HEK293 (cell line): ENCODE data around the gene MORN1.

Source experiments
- CTCF ChIA-PET: fragments of 350-600 bp; formaldehyde crosslinking; extraction: SDS; loops from one replicate; lab custom pipeline; 2021; ENCODE audit warnings: antibody characterized with exemption; lab: Yijun Ruan, JAX
- POLR2A ChIA-PET: fragments of 300-600 bp; formaldehyde crosslinking; extraction: SDS; loops from one replicate; lab custom pipeline; 2020; ENCODE audit warnings: antibody characterized with exemption, inconsistent platforms; lab: Yijun Ruan, JAX
- H3K27ac ChIP-seq: fragments of 200-500 bp; sonication (Bioruptor generic); 2 replicates; pipeline ENCODE4 v1.5.1; 2014; ENCODE audit warnings: low read depth, low read length, control low read depth, inconsistent platforms; ENCODE audit errors: extremely low read depth
- H3K36me3 ChIP-seq, 2 experiments: fragments of 200-500 bp in 1 of 2; sonication (Bioruptor generic) in 1 of 2; 1 replicate in 1 of 2; 2 replicates in 1 of 2; pipeline ENCODE4 v1.5.1; 2014 to 2017; ENCODE audit warnings: inconsistent platforms in 2 of 2, low read length in 2 of 2; ENCODE audit not compliant: control insufficient read depth in 2 of 2, insufficient read depth in 1 of 2
- H3K4me1 ChIP-seq: fragments of 200-500 bp; sonication (Bioruptor generic); 2 replicates; pipeline ENCODE4 v1.5.1; 2014; ENCODE audit warnings: mild to moderate bottlenecking, low read length, inconsistent platforms; ENCODE audit not compliant: control insufficient read depth, insufficient read depth
- H3K4me3 ChIP-seq: 2 replicates; pipeline ENCODE4 v1.5.1; 2011; ENCODE audit warnings: low read depth, mild to moderate bottlenecking, control low read depth, low read length, moderate library complexity
- H3K9me3 ChIP-seq: fragments of 200-500 bp; sonication (Bioruptor generic); 2 replicates; pipeline ENCODE4 v1.5.1; 2014; ENCODE audit warnings: low read depth, low read length, inconsistent platforms; ENCODE audit not compliant: control insufficient read depth, insufficient read depth
- GLIS2 ChIP-seq: fragments of 450-650 bp; formaldehyde crosslinking; IDR thresholded peaks from 2 replicates; pipeline ENCODE4 v1.5.1; 2016; ENCODE audit warnings: missing biosample characterization, missing genetic modification characterization
- HIC1 ChIP-seq: fragments of 450-650 bp; formaldehyde crosslinking; IDR thresholded peaks from 2 replicates; pipeline ENCODE4 v1.5.1; 2016; ENCODE audit warnings: missing biosample characterization, missing genetic modification characterization
- REST ChIP-seq: fragments of 450-650 bp; formaldehyde crosslinking; IDR thresholded peaks from 2 replicates; pipeline ENCODE4 v1.5.1; 2016; ENCODE audit warnings: missing biosample characterization, missing genetic modification characterization
- TRIM28 ChIP-seq: IDR thresholded peaks from 2 replicates; pipeline ENCODE4 v1.6.1; 2011; ENCODE audit warnings: low read length, control low read depth, borderline replicate concordance
- ZBTB1 ChIP-seq: fragments of 450-650 bp; formaldehyde crosslinking; IDR thresholded peaks from 2 replicates; pipeline ENCODE4 v1.5.1; 2016; ENCODE audit warnings: missing biosample characterization, missing genetic modification characterization
- ZBTB17 ChIP-seq: fragments of 450-650 bp; formaldehyde crosslinking; IDR thresholded peaks from 2 replicates; pipeline ENCODE4 v1.5.1; 2016; ENCODE audit warnings: missing biosample characterization, missing genetic modification characterization
- ZIC2 ChIP-seq: fragments of 450-650 bp; formaldehyde crosslinking; IDR thresholded peaks from 2 replicates; pipeline ENCODE4 v1.5.1; 2016; ENCODE audit warnings: missing biosample characterization, missing genetic modification characterization
- ZNF239 ChIP-seq: fragments of 450-650 bp; formaldehyde crosslinking; IDR thresholded peaks from 2 replicates; pipeline ENCODE4 v1.5.1; 2016; ENCODE audit warnings: missing biosample characterization, missing genetic modification characterization
- ZNF292 ChIP-seq: fragments of 450-650 bp; formaldehyde crosslinking; IDR thresholded peaks from 2 replicates; pipeline ENCODE4 v1.5.1; 2016; ENCODE audit warnings: low read depth, missing biosample characterization, missing genetic modification characterization, borderline replicate concordance
- ZNF423 ChIP-seq: fragments of 450-650 bp; formaldehyde crosslinking; IDR thresholded peaks from 2 replicates; pipeline ENCODE4 v1.5.1; 2016; ENCODE audit warnings: missing biosample characterization, missing genetic modification characterization
- ZNF514 ChIP-seq: fragments of 450-650 bp; formaldehyde crosslinking; IDR thresholded peaks from 2 replicates; pipeline ENCODE4 v1.5.1; 2016; ENCODE audit warnings: missing biosample characterization, missing genetic modification characterization
- ZNF626 ChIP-seq: fragments of 450-650 bp; sonication (Bioruptor Pico); formaldehyde crosslinking; IDR thresholded peaks from 2 replicates; pipeline ENCODE4 v1.5.1; 2018; ENCODE audit warnings: missing biosample characterization, missing genetic modification characterization, inconsistent platforms
- ZNF629 ChIP-seq: fragments of 450-650 bp; formaldehyde crosslinking; IDR thresholded peaks from 2 replicates; pipeline ENCODE4 v1.5.1; 2017; ENCODE audit warnings: missing biosample characterization, missing genetic modification characterization
- ZSCAN30 ChIP-seq: fragments of 450-650 bp; IDR thresholded peaks from 2 replicates; pipeline ENCODE4 v1.5.1; 2018; ENCODE audit warnings: missing biosample characterization, mild to moderate bottlenecking, missing genetic modification characterization, moderate library complexity

The MORN1 gene

GRCh38 chr1:2348346-2349325 is 42.7 kb downstream of the MORN1 start:
- H3K27ac ChIP-seq: no peak overlapping the region
- CTCF ChIA-PET: no interaction called here
- no peaks in the 10 kb centered on the region for H3K4me1 ChIP-seq
- no peak overlapping the region for H3K4me3 ChIP-seq
- H3K36me3 ChIP-seq: no peaks in the 10 kb centered on the region
- TF ChIP-seq ZNF292 (tag by site-specific recombination) (no peak), ZBTB1 (tag by site-specific recombination) (no peak), ZNF626 (tag by site-specific recombination) (no peak), GLIS2 (tag by site-specific recombination) (0 out of 2 replicates have a peak, but pooled peaks have one; percentile 10), ZNF239 (tag by site-specific recombination) (no peak)
- POLR2A ChIA-PET: no interaction called here
- H3K9me3 ChIP-seq: no peaks in the 10 kb centered on the region

GRCh38 chr1:2347896-2348295 is 43.5 kb downstream of the MORN1 start:
- Histone ChIP-seq H3K4me1 (no peaks in the 10 kb centered on the region), H3K4me3 (no peak overlapping the region), H3K27ac (no peak overlapping the region), H3K9me3 (no peaks in the 10 kb centered on the region)
- POLR2A ChIA-PET: no interaction called here
- TF ChIP-seq ZBTB1 (tag by site-specific recombination) (no peak), ZSCAN30 (no peak), TRIM28 (no peak), ZNF629 (tag by site-specific recombination) (no peak)
- TF ChIP-seq, all 188 proteins: peak for 0
- H3K36me3 ChIP-seq: no peaks in the 10 kb centered on the region
- CTCF ChIA-PET: no interaction called here

GRCh38 chr1:2347409-2347785 is 44.0 kb downstream of the MORN1 start:
- ChIA-PET CTCF (no interaction called here), POLR2A (no interaction called here)
- Histone ChIP-seq H3K9me3 (no peaks in the 10 kb centered on the region), H3K27ac (no peak overlapping the region), H3K4me1 (no peaks in the 10 kb centered on the region), H3K36me3 (no peaks in the 10 kb centered on the region)
- TF ChIP-seq HIC1 (tag by site-specific recombination) (no peak), ZIC2 (tag by site-specific recombination) (no peak), ZNF423 (tag by site-specific recombination) (no peak)
- TF ChIP-seq, all 188 proteins: peak for 0
- H3K4me3 ChIP-seq: no peak overlapping the region

GRCh38 chr1:2346691-2347408 is 44.5 kb downstream of the MORN1 start:
- Histone ChIP-seq H3K27ac (no peak overlapping the region), H3K4me1 (no peaks in the 10 kb centered on the region), H3K9me3 (no peaks in the 10 kb centered on the region), H3K36me3 (no peaks in the 10 kb centered on the region), H3K4me3 (no peak overlapping the region)
- no peak for TF ChIP-seq ZBTB17 (tag by site-specific recombination)
- TF ChIP-seq REST: no peak
- no peak for TF ChIP-seq ZNF514 (tag by site-specific recombination)
- POLR2A ChIA-PET: no interaction called here
- CTCF ChIA-PET: interaction anchor here (0.6 kb wide), 1 partner anchor 153 kb away, joined by 5 read pairs; no protein-coding TSS in a partner anchor
